Glutamatergic neuron (in vitro differentiated cells): ENCODE data around the gene KLHL5. TPM values are rescaled to one million over a fixed set of nuclear protein-coding genes. Genes with fewer than 3 reads are reported as not detected.

ENCODE experiments used
- DNase-seq: peaks from one replicate; pipeline ENCODE4 v3.0.0; 2022
- H3K27ac Mint-ChIP-seq: one replicate; pipeline ENCODE4 v1.8.0; 2020; ENCODE audit warnings: mild to moderate bottlenecking, mixed read lengths, inconsistent platforms; ENCODE audit not compliant: unreplicated experiment
- H3K27me3 Mint-ChIP-seq: one replicate; pipeline ENCODE4 v1.8.0; 2020; ENCODE audit warnings: mild to moderate bottlenecking, moderate library complexity, mixed read lengths, inconsistent platforms; ENCODE audit not compliant: unreplicated experiment
- H3K36me3 Mint-ChIP-seq: one replicate; pipeline ENCODE4 v1.8.0; 2020; ENCODE audit warnings: mild to moderate bottlenecking, mixed read lengths, inconsistent platforms; ENCODE audit not compliant: unreplicated experiment
- H3K4me1 Mint-ChIP-seq: one replicate; pipeline ENCODE4 v1.8.0; 2020; ENCODE audit warnings: mild to moderate bottlenecking, low read depth, mixed read lengths, inconsistent platforms; ENCODE audit not compliant: unreplicated experiment
- H3K4me3 Mint-ChIP-seq: one replicate; pipeline ENCODE4 v1.8.0; 2020; ENCODE audit warnings: mild to moderate bottlenecking, mixed read lengths, inconsistent platforms; ENCODE audit not compliant: unreplicated experiment
- H3K9me3 Mint-ChIP-seq: one replicate; pipeline ENCODE4 v1.8.0; 2020; ENCODE audit warnings: mild to moderate bottlenecking, moderate library complexity, mixed read lengths, inconsistent platforms; ENCODE audit not compliant: unreplicated experiment
- CTCF ChIP-seq: fragments of 200-600 bp; sonication (generic); IDR thresholded peaks from one replicate; pipeline ENCODE4 v1.5.0; 2021; ENCODE audit not compliant: partially characterized antibody, unreplicated experiment
- total RNA-seq: library from RNA; stranded (reverse); fragmentation: NEBNext Ultra II Directional; extraction: Animal tissue kit (Norgen Biotek cat#: 25700); gene quantifications from one replicate; pipeline ENCODE4 v1.2.1, GENCODE V29; 2021; ENCODE audit not compliant: unreplicated experiment

The KLHL5 gene
- total RNA-seq, 1 donor from 2014 or later = 11.5 TPM

- Mint-ChIP-seq H3K27me3 (no peaks in the 10 kb centered on the region), H3K9me3 (no peaks in the 10 kb centered on the region), H3K36me3 (no peaks in the 10 kb centered on the region), H3K27ac (no peak overlapping the region), H3K4me3 (no peak overlapping the region), H3K4me1 (no peaks in the 10 kb centered on the region)
- DNase-seq = no peak
- TF ChIP-seq CTCF = no peak
These were observed 23.9 kb downstream of the KLHL5 start for GRCh38 chr4:39085891-39086290.

- Mint-ChIP-seq H3K4me1 (no peaks in the 10 kb centered on the region), H3K4me3 (no peak overlapping the region), H3K36me3 (no peaks in the 10 kb centered on the region), H3K27ac (no peak overlapping the region), H3K9me3 (no peaks in the 10 kb centered on the region), H3K27me3 (peaks cover 2% of the 10 kb centered on the region)
- no peak for TF ChIP-seq CTCF
- DNase-seq = no peak
These were observed 34.8 kb downstream of the KLHL5 start for GRCh38 chr4:39096847-39097246.

- H3K27ac Mint-ChIP-seq = no peak overlapping the region
- H3K4me1 Mint-ChIP-seq = no peaks in the 10 kb centered on the region
- H3K36me3 Mint-ChIP-seq = no peaks in the 10 kb centered on the region
- no peak overlapping the region for H3K4me3 Mint-ChIP-seq
- no peaks in the 10 kb centered on the region for H3K9me3 Mint-ChIP-seq
- H3K27me3 Mint-ChIP-seq = peaks cover 2% of the 10 kb centered on the region
- no peak for TF ChIP-seq CTCF
- DNase-seq = no peak
These were observed 35.3 kb downstream of the KLHL5 start for GRCh38 chr4:39097290-39097689.

- no peaks in the 10 kb centered on the region for H3K36me3 Mint-ChIP-seq
- no peak overlapping the region for H3K4me3 Mint-ChIP-seq
These were observed 40.3 kb downstream of the KLHL5 start for GRCh38 chr4:39102297-39102696.

GRCh38 chr4:39103291-39103690, 41.3 kb downstream of the KLHL5 start:
- no peak for DNase-seq
- Mint-ChIP-seq H3K4me1 (no peaks in the 10 kb centered on the region), H3K27me3 (no peaks in the 10 kb centered on the region), H3K36me3 (no peaks in the 10 kb centered on the region), H3K27ac (no peak overlapping the region), H3K9me3 (peaks cover 1% of the 10 kb centered on the region), H3K4me3 (no peak overlapping the region)
- no peak for TF ChIP-seq CTCF

More at GRCh38 chr4:39102297-39102696, 40.3 kb downstream of the KLHL5 start:
- H3K9me3 Mint-ChIP-seq = peaks cover 1% of the 10 kb centered on the region
- no peak for TF ChIP-seq CTCF
- H3K27ac Mint-ChIP-seq = no peak overlapping the region
- no peak for DNase-seq
- no peaks in the 10 kb centered on the region for H3K4me1 Mint-ChIP-seq
- no peaks in the 10 kb centered on the region for H3K27me3 Mint-ChIP-seq
